Activated CD8-positive, alpha-beta memory T cell treated with anti-CD3 and anti-CD28 coated beads for 1 hour (primary cell): ENCODE data around the gene PPT1.
A peak's percentile ranks its signal among the peaks of the same experiment; 100 is the strongest.

Experiments used
- DNase-seq, 2 donors: peaks; one replicate each; pipeline ENCODE4 v3.0.0-alpha.2; 2020; ENCODE audit warnings: low read depth in 1 of 2; ENCODE audit errors: extremely low read depth in 1 of 2

The PPT1 gene

GRCh38 chr1:40096977-40097782, at the start of gene PPT1:
Gene PPT1 (minus strand): TSS chr1:40097252. CDS start chr1:40097238, 14 bp downstream.
- DNase-seq = peak; percentile 31 to 62

DNA sequence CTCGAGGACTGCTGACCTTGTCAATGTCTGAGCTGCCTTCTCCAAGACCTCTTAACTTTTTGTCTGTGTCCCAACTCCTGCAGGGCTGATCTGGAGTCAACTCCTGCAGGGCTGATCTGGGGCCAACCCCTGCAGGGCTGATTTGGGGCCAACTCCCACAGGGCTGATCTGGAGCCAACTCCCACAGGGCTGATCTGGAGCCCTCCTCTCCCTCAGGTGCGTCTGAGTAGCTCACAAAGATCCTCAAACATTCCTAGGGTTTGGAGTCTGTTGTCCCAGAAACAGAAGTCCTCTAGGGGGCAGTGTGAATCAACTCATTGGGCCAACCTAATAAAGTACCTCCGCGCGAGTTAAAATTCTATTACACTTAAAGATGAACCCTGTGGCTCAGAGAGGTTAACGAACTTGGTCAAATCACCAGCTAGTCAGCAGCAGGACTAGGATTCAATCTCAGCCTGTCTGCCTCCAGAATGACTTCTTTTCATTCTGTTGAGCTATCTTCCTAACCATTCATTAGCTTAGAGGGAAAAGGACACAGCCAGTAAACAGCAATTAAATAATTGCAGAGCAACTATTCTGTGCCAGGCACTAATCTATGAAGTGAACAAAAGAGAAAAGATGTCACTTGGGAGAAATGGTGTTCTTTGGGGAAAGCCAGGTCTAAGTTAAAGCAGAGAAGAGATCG, 47.0 kb upstream of the PPT1 start:
- peak; percentile 6 to 14 for DNase-seq

- no peak for DNase-seq
Observed at GRCh38 chr1:40141878-40142535, 45.0 kb upstream of the PPT1 start.

DNA sequence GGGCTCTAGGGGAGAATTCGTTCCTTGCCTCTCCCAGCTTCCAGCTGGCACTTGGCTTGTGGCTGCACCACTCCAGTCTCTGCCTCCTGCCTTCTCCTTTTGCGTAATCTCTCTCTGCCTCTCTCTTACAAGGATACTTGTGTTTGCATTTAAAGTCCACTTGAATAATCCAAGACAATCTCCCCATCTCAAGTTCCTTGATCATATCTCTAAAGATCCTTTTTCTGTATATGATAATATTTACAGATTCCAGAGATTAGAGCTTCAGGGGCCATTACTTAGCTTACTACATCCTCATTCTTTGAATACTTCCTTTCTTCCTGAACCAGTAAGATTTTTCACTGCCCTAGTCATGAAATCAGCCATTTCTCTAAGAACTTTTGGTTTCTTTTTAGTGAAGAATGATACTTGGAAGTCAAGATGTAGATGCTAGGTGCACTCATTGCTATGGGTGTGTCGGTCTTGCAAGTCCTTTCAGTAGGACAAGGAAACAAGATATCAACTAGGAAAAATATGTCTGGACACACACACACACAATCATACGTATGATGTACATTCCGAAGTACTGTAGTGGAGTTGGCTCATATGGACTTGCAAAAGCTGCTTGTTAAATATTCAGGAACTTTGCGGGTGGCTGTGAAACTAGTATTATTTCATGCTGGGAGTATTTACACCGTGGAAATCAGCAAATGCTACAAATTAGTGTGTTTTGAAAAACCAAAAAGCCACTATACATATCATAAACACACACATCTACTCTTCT, 43.3 kb upstream of the PPT1 start:
- no peak for DNase-seq

DNA sequence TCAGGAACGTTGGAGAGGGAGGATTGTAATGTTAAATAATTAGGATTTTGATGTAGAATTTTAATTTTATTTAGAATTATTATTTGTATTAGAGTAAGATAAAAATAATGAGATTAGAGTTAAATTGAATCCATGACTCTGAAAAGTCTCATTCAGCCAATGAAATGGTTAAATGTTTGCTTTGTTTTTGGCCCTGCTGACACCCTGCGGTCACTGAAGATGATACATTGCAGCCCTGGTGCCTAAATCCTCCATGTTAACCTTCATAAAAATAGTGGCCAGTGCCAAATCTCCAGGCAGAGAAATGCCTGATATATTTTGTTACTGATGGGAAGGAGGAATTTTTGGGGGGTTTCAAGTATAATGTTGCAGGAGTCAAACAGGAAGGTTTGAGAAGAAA, 36.8 kb upstream of the PPT1 start:
- DNase-seq = no peak

- DNase-seq = no peak
Observed at GRCh38 chr1:40133312-40133665, 36.2 kb upstream of the PPT1 start.

DNA sequence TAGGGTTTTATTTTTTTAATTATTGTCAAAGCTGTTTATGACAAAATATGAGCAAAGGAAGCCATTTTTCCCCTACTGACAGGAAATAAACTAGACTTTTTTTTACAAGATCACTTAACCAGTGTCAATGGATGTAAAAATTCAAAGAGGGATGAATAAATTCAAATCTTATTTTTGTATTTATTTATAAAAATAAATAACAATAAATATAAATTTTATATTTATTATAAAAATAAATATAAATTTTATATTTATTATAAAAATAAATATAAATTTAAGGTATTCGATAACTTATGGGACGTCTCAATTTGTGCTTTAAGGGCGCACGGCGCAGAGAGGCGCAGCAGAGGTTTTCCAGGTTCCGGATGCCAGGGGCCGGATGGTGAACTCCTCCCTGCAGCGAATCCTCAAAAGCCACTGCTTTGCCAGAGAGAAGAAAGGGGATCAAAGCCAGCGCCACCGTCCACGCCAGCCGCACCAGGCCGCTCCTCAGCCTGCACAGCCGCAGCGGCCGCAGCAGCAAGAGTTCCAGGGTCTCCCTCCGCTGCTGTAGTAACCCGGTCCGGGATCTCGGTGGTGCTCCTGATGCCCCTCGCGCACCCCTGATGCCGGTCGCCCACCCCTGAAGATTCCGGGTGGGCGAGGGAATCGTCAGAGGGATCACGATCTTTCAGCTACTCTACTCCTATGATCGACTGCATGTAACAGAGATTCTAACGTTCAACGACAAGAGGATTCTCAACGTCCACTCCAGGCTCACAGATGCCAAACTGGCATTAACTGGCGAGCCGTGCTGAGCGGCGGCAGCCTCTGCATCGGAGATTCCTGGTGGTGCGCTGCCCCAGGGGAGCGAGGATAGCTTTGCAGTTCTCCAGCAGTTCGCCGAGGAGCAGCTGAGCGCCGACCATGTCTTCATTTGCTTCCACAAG, 35.6 kb upstream of the PPT1 start:
- DNase-seq = no peak

GRCh38 chr1:40130892-40131291, 33.8 kb upstream of the PPT1 start:
- no peak for DNase-seq

GRCh38 chr1:40122855-40123254, 25.8 kb upstream of the PPT1 start:
- DNase-seq = no peak

DNA sequence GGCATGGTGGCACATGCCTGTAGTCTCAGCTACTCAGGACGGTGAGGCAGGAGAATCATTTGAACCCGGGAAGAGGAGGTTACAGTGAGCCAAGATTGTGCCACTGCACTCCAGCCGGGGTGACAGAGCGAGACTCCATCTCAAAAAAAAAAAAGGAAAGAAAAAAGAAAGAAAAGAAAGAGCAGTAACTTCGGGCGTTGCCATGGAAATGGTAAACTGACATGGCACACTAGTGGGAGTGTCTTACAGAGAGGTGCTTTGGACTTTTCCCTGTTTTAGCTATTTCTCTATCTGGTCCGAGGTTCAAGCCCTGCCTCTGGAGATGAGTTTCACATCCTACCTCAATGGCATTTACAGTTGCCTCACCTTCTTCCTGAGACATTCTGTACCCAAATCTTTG, 23.1 kb upstream of the PPT1 start:
- no peak for DNase-seq

GRCh38 chr1:40114400-40114799, 17.3 kb upstream of the PPT1 start:
- no peak for DNase-seq

DNA sequence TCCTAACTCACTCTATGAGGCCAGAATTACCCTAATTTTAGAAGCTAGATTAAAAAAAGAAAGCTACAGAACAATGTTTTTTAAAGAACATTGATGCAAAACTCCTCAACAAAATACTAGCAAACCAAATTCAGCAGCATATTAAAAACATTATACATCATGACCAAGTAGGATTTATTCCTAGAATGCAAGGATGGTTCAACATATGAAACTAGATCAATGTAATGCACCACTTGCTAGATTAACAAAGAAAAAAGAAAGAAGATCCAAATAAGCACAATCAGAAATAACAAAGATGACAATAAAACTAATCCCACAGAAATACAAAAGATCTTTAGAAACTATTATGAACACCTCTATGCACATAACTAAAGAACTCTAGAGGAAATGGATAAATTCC, 13.3 kb upstream of the PPT1 start:
- DNase-seq = no peak

GRCh38 chr1:40107290-40107959, 10.4 kb upstream of the PPT1 start:
- no peak for DNase-seq

- no peak for DNase-seq
Observed at GRCh38 chr1:40105028-40105427, 8.0 kb upstream of the PPT1 start.

DNA sequence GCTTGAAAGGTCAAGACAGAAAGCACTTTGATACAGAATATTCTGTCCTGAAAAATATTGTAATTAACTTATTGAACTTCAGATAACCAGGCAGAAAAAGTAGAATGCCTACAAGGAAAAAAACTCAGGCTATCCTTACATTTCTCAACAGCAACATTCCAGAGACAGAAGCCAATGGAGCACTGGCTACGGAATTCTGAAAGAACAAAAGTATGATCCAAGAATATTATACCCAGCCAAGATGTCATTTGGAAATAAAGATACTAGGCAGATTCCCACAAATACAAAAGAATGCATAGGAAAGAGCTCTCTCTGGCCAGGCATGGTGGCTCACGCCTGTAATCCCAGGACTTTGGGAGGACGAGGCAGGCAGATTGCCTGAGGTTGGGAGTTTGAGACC, 5.8 kb upstream of the PPT1 start:
- DNase-seq = no peak

DNA sequence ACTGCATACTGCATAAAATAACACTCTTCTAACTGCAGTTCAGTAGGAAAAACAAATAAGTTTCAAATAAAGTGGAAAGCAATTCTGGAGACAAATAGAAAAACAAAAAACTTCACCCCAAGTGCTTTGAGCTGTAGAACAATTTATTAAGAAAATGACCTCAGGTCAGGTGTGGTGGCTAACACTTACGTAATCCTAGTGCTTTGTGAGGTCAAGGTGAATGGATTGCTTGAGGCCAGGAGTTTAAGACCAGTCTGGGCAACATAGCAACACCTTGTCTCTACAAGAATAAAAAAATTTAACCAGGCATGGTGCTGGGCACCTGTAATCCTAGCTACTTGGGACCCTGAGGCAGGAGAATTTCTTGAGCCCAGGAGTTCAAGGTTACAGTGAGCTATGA, 5.0 kb upstream of the PPT1 start:
- DNase-seq = no peak

- no peak for DNase-seq
Observed at GRCh38 chr1:40096646-40096976, 441 bp downstream of the PPT1 start.

DNA sequence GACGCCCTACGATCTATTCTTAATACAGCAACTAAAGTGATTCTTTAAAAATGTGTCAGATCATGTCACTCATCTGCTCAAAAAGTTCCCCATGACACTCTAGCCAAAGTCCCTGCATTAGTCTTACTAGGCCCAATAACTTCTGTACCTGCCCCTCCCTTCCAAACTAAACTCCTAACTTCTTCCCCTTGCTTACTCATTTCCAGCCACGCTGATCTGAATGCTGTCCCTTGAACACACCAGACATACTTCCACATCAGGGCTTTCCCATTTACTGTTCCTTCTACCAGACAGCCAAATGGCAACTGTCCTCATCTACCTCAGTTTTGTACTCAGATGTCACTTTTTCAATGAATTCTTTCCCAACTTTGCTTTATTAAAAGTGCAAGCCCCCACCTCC, 1.2 kb downstream of the PPT1 start:
- DNase-seq = no peak

GRCh38 chr1:40094466-40095110, 2.5 kb downstream of the PPT1 start:
- no peak for DNase-seq
